NCI-H1436 treated with DMSO at 0.1 percent for 48 hours (cell line): ENCODE measurements around the gene SLC41A1.

Experiments
- DNase-seq: peaks from one replicate; lab custom pipeline; 2025; lab: John Stamatoyannopoulos, UW

SLC41A1 gene

GRCh38 chr1:205754857-205755256, 58.1 kb downstream of the SLC41A1 start:
- DNase-seq, result no peak

- no peak for DNase-seq
Measured at GRCh38 chr1:205751036-205751651, 61.9 kb downstream of the SLC41A1 start.

GRCh38 chr1:205750138-205751035, 62.6 kb downstream of the SLC41A1 start, which contains the start of gene NUCKS1:
Gene NUCKS1 (minus strand): TSS chr1:205750182. CDS start chr1:205749973, 209 bp downstream.
- peak; percentile 99 for DNase-seq

GRCh38 chr1:205749234-205750137, 63.5 kb downstream of the SLC41A1 start:
- peak; percentile 92 for DNase-seq

- peak; percentile 21 for DNase-seq
Measured at GRCh38 chr1:205748403-205749233, 64.4 kb downstream of the SLC41A1 start.

- no peak for DNase-seq
Measured at GRCh38 chr1:205746757-205747412, 66.1 kb downstream of the SLC41A1 start.

GRCh38 chr1:205744403-205744802, 68.6 kb downstream of the SLC41A1 start:
- DNase-seq, result no peak

- DNase-seq, result no peak
Measured at GRCh38 chr1:205743977-205744376, 69.0 kb downstream of the SLC41A1 start.

GRCh38 chr1:205741681-205742080, 71.3 kb downstream of the SLC41A1 start:
- DNase-seq, result no peak

GRCh38 chr1:205739348-205740160, 73.4 kb downstream of the SLC41A1 start:
- no peak for DNase-seq
